Epithelial cell of alveolus of lung (primary cell): Measurements from ENCODE around the gene HACD2. TPM values are rescaled to one million over a fixed set of nuclear protein-coding genes. Genes with fewer than 3 reads are reported as not detected.

ENCODE experiments used
- total RNA-seq: library from RNA; depleted of rRNA; stranded (reverse); fragments of >200 nt; gene quantifications from 2 replicates; pipeline ENCODE4 v1.2.1, GENCODE V29; 2015

HACD2 gene, protein sequence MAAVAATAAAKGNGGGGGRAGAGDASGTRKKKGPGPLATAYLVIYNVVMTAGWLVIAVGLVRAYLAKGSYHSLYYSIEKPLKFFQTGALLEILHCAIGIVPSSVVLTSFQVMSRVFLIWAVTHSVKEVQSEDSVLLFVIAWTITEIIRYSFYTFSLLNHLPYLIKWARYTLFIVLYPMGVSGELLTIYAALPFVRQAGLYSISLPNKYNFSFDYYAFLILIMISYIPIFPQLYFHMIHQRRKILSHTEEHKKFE
- total RNA-seq, result 14.1 and 15.5 TPM in 2 replicates

DNA sequence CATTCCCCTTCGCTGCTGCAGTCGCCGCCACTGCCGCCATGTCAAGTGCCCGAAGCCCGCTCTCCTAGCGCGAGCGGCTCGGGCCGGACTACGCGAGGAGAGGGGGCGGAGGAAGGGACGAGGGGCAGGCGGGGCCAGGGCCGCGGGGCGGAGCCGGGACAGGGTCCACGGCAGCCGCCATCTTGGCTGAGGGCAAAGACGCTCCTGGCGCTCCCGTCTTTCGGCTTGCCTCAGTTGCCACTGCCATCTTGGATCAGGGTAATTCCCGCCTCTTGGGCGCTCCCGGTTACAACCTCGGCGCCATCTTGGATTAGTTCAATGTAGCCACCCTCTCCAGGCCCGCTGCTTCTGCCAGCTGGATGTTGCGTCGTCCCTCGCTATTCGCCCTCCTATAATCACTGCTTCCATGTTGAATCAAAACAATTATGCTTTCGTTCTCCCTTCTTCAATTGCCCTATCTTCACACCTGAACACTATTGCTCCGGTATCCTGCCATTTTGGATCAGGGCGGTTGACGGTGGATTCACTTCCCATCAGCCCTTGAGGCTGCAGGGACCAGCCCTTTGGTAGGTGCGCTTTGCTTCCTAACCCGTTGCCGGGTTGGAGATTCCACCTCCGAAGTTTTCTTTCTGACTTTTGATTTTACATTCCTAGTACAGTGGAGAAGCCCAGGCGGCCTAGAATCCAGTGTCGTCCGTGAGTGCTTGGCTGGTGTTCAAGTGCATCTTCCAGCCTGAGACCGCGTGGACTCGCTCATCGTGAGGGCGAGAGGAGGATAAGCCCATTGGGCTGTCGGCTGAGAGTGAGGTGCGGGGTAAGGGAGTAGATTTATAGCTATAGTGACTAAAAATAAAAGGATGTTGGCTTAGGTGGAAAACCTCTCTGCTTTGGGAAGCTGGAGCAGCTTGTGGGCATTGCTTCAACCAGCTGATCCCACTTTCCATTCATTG, at the start of gene HACD2:
Gene HACD2 (minus strand): TSS at position 66 of the 950 bp plus-strand sequence. CDS start 26 bp downstream, at position 40.

DNA sequence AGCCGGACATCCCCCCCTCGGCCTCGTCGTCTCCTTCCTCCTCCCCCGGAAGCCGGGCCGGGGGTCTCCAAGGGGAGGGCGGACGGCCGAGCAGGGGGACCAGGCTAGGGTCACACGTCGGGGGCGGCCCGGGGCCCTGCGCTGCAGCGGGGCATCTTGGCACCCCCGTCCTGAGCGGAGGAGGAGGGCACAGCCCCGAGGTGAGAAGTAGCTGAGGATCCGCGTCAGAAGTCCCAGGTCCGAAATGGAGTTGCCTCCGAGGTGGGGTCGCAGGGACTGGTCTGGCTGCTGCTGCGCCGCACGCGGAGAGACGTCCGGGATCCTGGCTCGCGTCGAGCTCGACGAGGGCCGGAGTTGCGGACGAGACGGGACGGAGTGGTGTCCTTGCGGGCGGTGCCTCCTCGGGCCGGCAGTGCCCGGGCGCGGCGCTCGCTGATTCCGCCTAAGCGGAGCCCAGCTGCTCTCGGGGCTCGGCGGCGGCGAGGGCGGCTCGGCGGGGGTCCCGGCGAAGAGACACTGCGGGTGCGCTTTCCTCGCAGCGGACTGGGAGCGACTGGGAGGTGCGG, 136.2 kb downstream of the HACD2 start, which contains the start of gene ADCY5:
Gene ADCY5 (minus strand): TSS at position 555 of the 566 bp plus-strand sequence. CDS start 545 bp downstream, at position 10.

Other genes with a start within 250 kb of the HACD2 start
- 0.13 and 0.16 TPM in 2 replicates for gene ADCY5, start 136.0 kb downstream of the HACD2 start, total RNA-seq